Pericardium fibroblast (primary cell): ENCODE measurements around the gene GNAL. TPM values are rescaled to one million over a fixed set of nuclear protein-coding genes. Genes with fewer than 3 reads are reported as not detected.

Source experiments
- total RNA-seq: library from RNA; depleted of rRNA; stranded (reverse); fragments of >200 nt; gene quantifications from 2 replicates; pipeline ENCODE4 v1.2.3, GENCODE V29; 2015

GNAL gene
- total RNA-seq: 0.35 and 1.3 TPM in 2 replicates

DNA sequence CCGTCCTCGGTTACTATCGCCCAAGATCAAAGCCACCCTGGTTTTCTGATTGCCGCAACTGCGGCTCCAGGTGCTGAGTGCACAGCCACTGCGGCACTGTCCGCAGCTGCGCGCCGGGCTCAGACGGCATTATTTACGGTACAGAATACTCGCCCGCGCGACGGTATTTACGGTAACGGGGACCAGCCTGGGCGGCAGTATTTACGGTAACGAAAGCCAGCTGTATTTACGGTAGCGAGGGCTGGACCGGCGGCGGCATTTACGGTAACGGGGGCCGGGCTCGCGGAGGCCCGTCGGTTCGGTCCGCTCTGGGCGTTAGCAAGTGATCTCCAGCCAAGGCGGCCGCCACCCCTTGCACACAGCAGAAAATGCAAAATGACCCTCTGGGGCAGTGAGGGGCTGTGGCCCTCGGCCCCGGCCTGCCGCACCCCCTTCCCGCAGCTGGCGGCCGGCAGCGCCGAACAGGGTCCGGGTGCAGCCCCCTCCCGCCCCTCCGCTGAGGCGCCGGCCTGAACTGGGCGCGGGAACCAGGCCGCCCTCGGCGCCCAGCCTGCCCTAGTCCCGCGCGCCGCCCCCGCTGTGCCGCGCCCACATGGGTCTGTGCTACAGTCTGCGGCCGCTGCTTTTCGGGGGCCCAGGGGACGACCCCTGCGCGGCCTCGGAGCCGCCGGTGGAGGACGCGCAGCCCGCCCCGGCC lies at the start of gene GNAL:
TSS of gene GNAL (plus strand) at position 293 of the 697 bp plus-strand sequence. CDS start at position 593, 300 bp downstream.

GRCh38 chr18:11851146-11851805 lies 162.2 kb downstream of the GNAL start, which contains the start of gene CHMP1B:
CHMP1B (plus strand) TSS chr18:11851413; CDS start chr18:11851512, 99 bp downstream.

DNA sequence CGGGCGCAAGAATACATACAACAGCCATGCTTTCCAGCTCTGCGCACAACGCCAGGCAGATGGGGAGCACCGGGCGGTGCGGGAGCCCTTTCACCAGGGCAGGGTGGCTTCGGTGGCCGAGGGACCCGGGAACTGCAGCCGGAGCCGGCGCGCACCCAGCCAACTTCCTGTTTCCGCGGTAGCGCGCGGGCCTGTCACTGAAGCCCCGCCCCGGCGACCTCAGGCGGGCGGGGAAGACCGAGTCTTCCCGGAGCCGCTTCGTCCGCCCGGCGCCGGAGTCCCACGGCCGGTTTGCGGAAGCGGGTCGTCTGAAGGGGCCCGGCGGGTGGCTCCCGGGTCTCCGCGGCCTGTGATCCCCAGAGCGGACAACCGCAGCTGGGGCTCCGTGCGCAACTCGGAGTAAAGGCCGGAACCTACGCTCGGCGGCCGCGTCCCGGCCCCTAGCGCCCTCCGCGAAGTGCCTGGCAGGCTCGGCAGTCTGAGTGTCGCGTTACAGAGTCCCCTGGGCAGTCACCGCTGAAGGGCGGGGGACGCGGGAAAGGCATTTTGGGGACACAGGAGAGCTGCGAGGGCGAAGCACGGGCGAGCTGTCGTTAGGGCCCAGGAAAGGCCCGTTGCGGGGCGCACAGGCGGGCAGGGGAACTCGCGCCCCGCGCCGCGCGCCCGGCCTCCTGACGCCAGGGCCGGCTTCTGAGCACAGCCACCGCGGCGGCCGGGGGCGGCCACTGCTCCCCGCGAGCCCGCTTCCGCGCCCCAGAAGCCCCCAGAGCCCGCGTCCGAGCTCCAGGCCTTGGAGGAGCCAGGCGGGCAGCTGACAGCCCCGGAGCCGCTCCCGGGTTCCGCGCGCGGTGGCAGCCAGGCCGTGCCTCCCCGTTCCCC lies 219.4 kb downstream of the GNAL start, which contains the start of gene MPPE1:
TSS of gene MPPE1 (minus strand) at position 136 of the 879 bp plus-strand sequence. CDS start 11,053 bp downstream, outside the sequence.

Other genes starting within 250 kb of the GNAL start
- gene SLC35G4, start 79.7 kb upstream of the GNAL start, total RNA-seq: not detected in 2 replicates
- 28.0 and 29.2 TPM in 2 replicates for gene CHMP1B, start 162.1 kb downstream of the GNAL start, total RNA-seq
- gene MPPE1, start 219.1 kb downstream of the GNAL start, total RNA-seq: 20.0 and 20.8 TPM in 2 replicates